Spleen (tissue), 11 donors: Measurements from ENCODE around the gene SIRT5. TPM values are rescaled to one million over a fixed set of nuclear protein-coding genes. Genes with fewer than 3 reads are reported as not detected.

Experiments used
- DNase-seq: peaks from one replicate; pipeline ENCODE4 v3.0.0-alpha.2; 2020
- H3K27ac ChIP-seq, 8 donors: fragments of 200-600 bp; sonication (generic) in 7 of 8; 1 replicate in 4 of 8; 2 replicates in 4 of 8; pipeline versions ENCODE4 v1.5.0 to v1.8.0; 2016 to 2021; ENCODE audit warnings: inconsistent platforms in 4 of 8, mild to moderate bottlenecking in 4 of 8, moderate library complexity in 1 of 8
- H3K27me3 ChIP-seq, 7 donors: fragments of 200-600 bp; sonication (generic) in 6 of 7; replicated peaks in 1 of 7; 1 replicate in 4 of 7; 2 replicates in 3 of 7; pipeline versions ENCODE4 v1.5.0 to v1.8.0; 2016 to 2021; ENCODE audit warnings: inconsistent platforms in 3 of 7, mild to moderate bottlenecking in 1 of 7
- H3K36me3 ChIP-seq, 6 donors: fragments of 200-600 bp; sonication (generic) in 5 of 6; 1 replicate in 4 of 6; 2 replicates in 2 of 6; pipeline versions ENCODE4 v1.5.0 to v1.8.0; 2016 to 2021; ENCODE audit warnings: inconsistent platforms in 2 of 6
- H3K4me1 ChIP-seq, 6 donors: fragments of 200-600 bp; sonication (generic) in 5 of 6; 1 replicate in 3 of 6; 2 replicates in 3 of 6; pipeline versions ENCODE4 v1.5.0 to v1.8.0; 2016 to 2021; ENCODE audit warnings: inconsistent platforms in 3 of 6
- H3K4me3 ChIP-seq, 8 donors: fragments of 200-600 bp; sonication (generic) in 7 of 8; 1 replicate in 4 of 8; 2 replicates in 4 of 8; pipeline versions ENCODE4 v1.5.0 to v1.8.0; 2016 to 2021; ENCODE audit warnings: inconsistent platforms in 4 of 8, mild to moderate bottlenecking in 4 of 8, moderate library complexity in 2 of 8
- H3K9me3 ChIP-seq, 8 donors: fragments of 200-600 bp; sonication (generic) in 7 of 8; 1 replicate in 4 of 8; 2 replicates in 4 of 8; pipeline versions ENCODE4 v1.5.0 to v1.8.0; 2016 to 2021; ENCODE audit warnings: inconsistent platforms in 4 of 8
- CTCF ChIP-seq, 11 experiments: fragments of 200-600 bp in 7 of 11; fragments of 450-650 bp in 4 of 11; sonication (generic) in 4 of 11; IDR thresholded peaks in 8 of 11; conservative IDR thresholded peaks in 3 of 11; 1 replicate in 7 of 11; 2 replicates in 4 of 11; pipeline versions ENCODE4 v1.4.0 to v1.8.0; 2016 to 2021; ENCODE audit warnings: antibody characterized with exemption in 11 of 11, inconsistent platforms in 4 of 11, mild to moderate bottlenecking in 1 of 11
- POLR2A ChIP-seq, 3 donors: fragments of 450-650 bp; IDR thresholded peaks; one replicate each; pipeline ENCODE4 v1.5.1; 2017; ENCODE audit warnings: antibody characterized with exemption in 3 of 3, mild to moderate bottlenecking in 1 of 3
- POLR2AphosphoS5 ChIP-seq, 3 donors: sonication (generic); formaldehyde crosslinking; IDR thresholded peaks; one replicate each; pipeline ENCODE4 v1.5.1; 2017; ENCODE audit warnings: antibody characterized with exemption in 3 of 3
- WGBS, 5 donors: extraction: QIAGEN DNeasy Blood & Tissue Kit in 3 of 5; methylation state at CpG; one replicate each; pipeline versions ENCODE4 v1.1.5 to v1.1.7; 2013 to 2018; 5-methylcytosine and 5-hydroxymethylcytosine counted together
- intact Hi-C: fragments of 100-400 bp; cut with DNase I; formaldehyde crosslinking; loops from one replicate; pipeline ENCODE4 v1.15.0; 2023; ENCODE audit warnings: low total_unique reads
- polyA plus RNA-seq, 3 donors: library from polyadenylated mRNA; stranded (reverse); fragments of 200-250 nt; gene quantifications; one replicate each; pipeline ENCODE4 v1.2.1, GENCODE V29; 2013
- total RNA-seq, 7 donors: library from RNA; depleted of rRNA in 3 of 7; stranded (reverse); fragments of >200 nt in 3 of 7; fragmentation: NEBNext Ultra II Directional in 4 of 7; extraction: Animal tissue kit (Norgen Biotek cat#: 25700) in 4 of 7; gene quantifications; one replicate each; pipeline versions ENCODE4 v1.1.0 to v1.2.1, GENCODE V29; 2016 to 2021
- donor health status: healthy with polysubstance abuse.
- donor health status: DM: no; HTN: no; CAD: no; lungs with moderate emphysema.
- donor health status: DM: no; HTN: no; CAD: no.
- donor health status: Bipolar disorder and iron deficiency.
- donor health status: healthy.
- donor health status: DM: no; HTN: no; CAD: no.
- donor health status: DM: yes; HTN: yes; CAD: no.

Gene SIRT5
- total and polyA plus RNA-seq, 10 donors, result 8.2 to 23.7 (median 16.1) TPM

DNA sequence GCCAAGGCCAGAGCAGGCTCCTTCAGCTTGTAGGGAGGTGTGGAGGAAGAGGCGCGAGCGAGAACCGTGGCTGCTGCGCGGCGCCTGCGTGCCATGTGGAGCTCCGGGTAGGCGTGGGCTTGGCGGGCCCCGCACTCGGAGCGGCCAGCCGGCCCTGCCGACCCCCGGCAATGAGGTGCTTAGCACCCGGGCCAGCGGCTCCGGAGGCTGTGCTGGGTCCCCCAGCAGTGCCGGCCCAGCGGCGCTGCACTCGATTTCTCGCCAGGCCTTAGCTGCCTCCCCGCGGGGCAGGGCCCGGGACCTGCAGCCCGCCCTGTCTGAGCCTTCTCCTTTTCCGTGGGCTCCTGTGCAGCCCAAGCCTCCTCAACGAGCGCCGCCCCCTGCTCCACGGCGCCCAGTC is 32.9 kb upstream of the SIRT5 start:
- Histone ChIP-seq H3K27ac (no peak overlapping the region), H3K9me3 (no peaks in the 10 kb centered on the region), H3K36me3 (no peaks in the 10 kb centered on the region), H3K4me3 (no peak overlapping the region), H3K27me3 (no peaks in the 10 kb centered on the region), H3K4me1 (peaks cover 0 to 22% (median 11%) of the 10 kb centered on the region in 6 donors)
- intact Hi-C loops, result loop anchor here (10.0 kb wide), 1 partner anchor 627 kb away; no protein-coding TSS in a partner anchor
- TF ChIP-seq POLR2AphosphoS5 (IDR thresholded peaks at IDR 0.05), result no peak
- TF ChIP-seq POLR2A (IDR thresholded peaks at IDR 0.05), result no peak
- no peak for TF ChIP-seq CTCF (IDR thresholded peaks at IDR 0.05 in 8 of 11, conservative IDR thresholded peaks at IDR 0.05 in 3 of 11)
- WGBS, 5 donors, result 97 to 98% (median 98%) methylated on average over 23 to 35 of the region's 35 CpGs
- DNase-seq, result no peak

GRCh38 chr6:13544454-13545186 is 29.8 kb upstream of the SIRT5 start:
- Histone ChIP-seq H3K9me3 (no peaks in the 10 kb centered on the region), H3K27ac (no peak overlapping the region), H3K4me3 (no peak overlapping the region), H3K27me3 (no peaks in the 10 kb centered on the region), H3K36me3 (no peaks in the 10 kb centered on the region), H3K4me1 (no peaks in the 10 kb centered on the region)
- TF ChIP-seq POLR2A (IDR thresholded peaks at IDR 0.05), result no peak
- no peak for TF ChIP-seq CTCF (IDR thresholded peaks at IDR 0.05 in 8 of 11, conservative IDR thresholded peaks at IDR 0.05 in 3 of 11)
- TF ChIP-seq POLR2AphosphoS5 (IDR thresholded peaks at IDR 0.05), result no peak
- intact Hi-C loops, result loop anchor here (10.0 kb wide), 1 partner anchor 630 kb away; no protein-coding TSS in a partner anchor
- DNase-seq, result no peak
- WGBS, 5 donors, result 81 to 93% (median 90%) methylated on average over 11 of the region's 11 CpGs

DNA sequence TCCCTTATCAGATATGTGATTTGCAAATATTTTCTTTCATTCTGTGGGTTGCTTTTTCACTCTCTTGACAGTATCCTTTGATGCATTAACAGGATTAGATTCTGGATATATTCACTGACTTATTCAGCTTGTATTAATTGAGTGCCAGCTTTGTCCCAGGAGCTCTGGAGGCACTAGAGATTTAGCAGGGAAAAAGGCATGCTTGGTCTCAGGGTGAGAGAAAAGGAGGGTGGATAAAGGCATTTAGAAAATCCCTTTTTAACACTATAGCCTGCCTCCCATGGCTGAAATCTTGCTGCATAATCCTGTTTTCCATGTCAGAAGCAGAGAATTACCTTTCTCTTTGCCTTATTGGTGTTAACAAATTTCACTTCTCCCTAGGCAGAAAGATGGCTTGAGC is 28.5 kb upstream of the SIRT5 start:
- H3K4me1 ChIP-seq, result no peaks in the 10 kb centered on the region
- no peaks in the 10 kb centered on the region for H3K27me3 ChIP-seq
- H3K36me3 ChIP-seq, result no peaks in the 10 kb centered on the region
- H3K4me3 ChIP-seq, result no peak overlapping the region
- intact Hi-C loops, result loop anchor here (10.0 kb wide), 1 partner anchor 631 kb away; no protein-coding TSS in a partner anchor
- TF ChIP-seq POLR2A (IDR thresholded peaks at IDR 0.05) (no peak), POLR2AphosphoS5 (IDR thresholded peaks at IDR 0.05) (no peak), CTCF (IDR thresholded peaks at IDR 0.05 in 8 of 11, conservative IDR thresholded peaks at IDR 0.05 in 3 of 11) (no peak)
- no peak for DNase-seq
- H3K9me3 ChIP-seq, result no peaks in the 10 kb centered on the region
- H3K27ac ChIP-seq, result no peak overlapping the region

- Histone ChIP-seq H3K4me1 (no peaks in the 10 kb centered on the region), H3K36me3 (no peaks in the 10 kb centered on the region), H3K4me3 (no peak overlapping the region), H3K9me3 (no peaks in the 10 kb centered on the region), H3K27me3 (no peaks in the 10 kb centered on the region), H3K27ac (no peak overlapping the region)
- 82 to 90% (median 88%) methylated on average over 4 of the region's 4 CpGs for WGBS, 5 donors
- intact Hi-C loops, result loop anchor here (10.0 kb wide), 1 partner anchor 634 kb away; no protein-coding TSS in a partner anchor
- no peak for TF ChIP-seq CTCF (IDR thresholded peaks at IDR 0.05 in 8 of 11, conservative IDR thresholded peaks at IDR 0.05 in 3 of 11)
- no peak for TF ChIP-seq POLR2A (IDR thresholded peaks at IDR 0.05)
- TF ChIP-seq POLR2AphosphoS5 (IDR thresholded peaks at IDR 0.05), result no peak
- no peak for DNase-seq
These were observed 25.7 kb upstream of the SIRT5 start for GRCh38 chr6:13548500-13549210.
